Thyroid gland (tissue), 4 donors: ENCODE measurements around the gene GALNT17. TPM values are rescaled to one million over a fixed set of nuclear protein-coding genes. Genes with fewer than 3 reads are reported as not detected.

ENCODE experiments used
- DNase-seq, 2 donors: peaks; one replicate each; pipeline ENCODE4 v3.0.0-alpha.2; 2019
- H3K27ac ChIP-seq, 3 donors: fragments of 200-600 bp; sonication (generic); 1 replicate in 2 of 3; 2 replicates in 1 of 3; pipeline ENCODE4 v1.5.1; 2016 to 2019; ENCODE audit warnings: mild to moderate bottlenecking in 1 of 3, moderate library complexity in 1 of 3
- H3K27me3 ChIP-seq: fragments of 200-600 bp; sonication (generic); one replicate; pipeline ENCODE4 v1.5.1; 2019
- H3K36me3 ChIP-seq, 2 donors: fragments of 200-600 bp; sonication (generic); one replicate each; pipeline ENCODE4 v1.5.1; 2016 to 2019
- H3K4me1 ChIP-seq, 2 donors: fragments of 200-600 bp; sonication (generic); one replicate each; pipeline ENCODE4 v1.5.1; 2017 to 2019
- H3K4me3 ChIP-seq, 3 donors: fragments of 200-600 bp; sonication (generic); replicated peaks in 1 of 3; 1 replicate in 2 of 3; 2 replicates in 1 of 3; pipeline ENCODE4 v1.5.1; 2016; ENCODE audit warnings: mild to moderate bottlenecking in 1 of 3
- H3K9me3 ChIP-seq: fragments of 200-600 bp; sonication (generic); one replicate; pipeline ENCODE4 v1.5.1; 2017
- CTCF ChIP-seq, 6 experiments: fragments of 200-600 bp in 3 of 6; fragments of 450-650 bp in 3 of 6; sonication (generic) in 3 of 6; IDR thresholded peaks; one replicate each; pipeline ENCODE4 v1.5.1; 2016 to 2019; ENCODE audit warnings: antibody characterized with exemption in 6 of 6, mild to moderate bottlenecking in 2 of 6, inconsistent platforms in 1 of 6, moderate library complexity in 1 of 6
- POLR2A ChIP-seq, 2 donors: fragments of 450-650 bp; IDR thresholded peaks; one replicate each; pipeline ENCODE4 v1.6.1; 2017; ENCODE audit warnings: antibody characterized with exemption in 2 of 2, mild to moderate bottlenecking in 2 of 2, moderate library complexity in 1 of 2
- WGBS, 2 donors: methylation state at CpG; one replicate each; pipeline ENCODE4 v1.1.5; 2017; 5-methylcytosine and 5-hydroxymethylcytosine counted together
- intact Hi-C: fragments of 100-400 bp; cut with DNase I; formaldehyde crosslinking; loops from one replicate; pipeline ENCODE4 v1.15.1; 2023
- total RNA-seq, 4 donors: library from RNA; depleted of rRNA; stranded (reverse); fragments of >200 nt; gene quantifications; one replicate each; pipeline ENCODE4 v1.2.3, GENCODE V29; 2016

The GALNT17 gene
- total RNA-seq, 4 donors from 2014 or later, result 5.8 to 63.8 (median 37.1) TPM

GRCh38 chr7:71312755-71313490 is 181.0 kb downstream of the GALNT17 start:
- 93 to 94% methylated on average over 3 of the region's 3 CpGs for WGBS, 2 donors
- no peak overlapping the region for H3K27ac ChIP-seq
- no peaks in the 10 kb centered on the region for H3K9me3 ChIP-seq
- DNase-seq, result no peak
- intact Hi-C loops, result no loop called here
- H3K27me3 ChIP-seq, result no peaks in the 10 kb centered on the region
- peaks cover 4 to 5% of the 10 kb centered on the region in 2 donors for H3K4me1 ChIP-seq
- H3K36me3 ChIP-seq, result no peaks in the 10 kb centered on the region
- no peak overlapping the region for H3K4me3 ChIP-seq
- TF ChIP-seq CTCF (IDR thresholded peaks at IDR 0.05), result no peak
- TF ChIP-seq POLR2A (IDR thresholded peaks at IDR 0.05), result no peak

- DNase-seq, result no peak
- TF ChIP-seq POLR2A (IDR thresholded peaks at IDR 0.05) (no peak), CTCF (IDR thresholded peaks at IDR 0.05) (no peak)
- no peaks in the 10 kb centered on the region for H3K9me3 ChIP-seq
- no peak overlapping the region for H3K27ac ChIP-seq
- no peaks in the 10 kb centered on the region for H3K27me3 ChIP-seq
- H3K4me1 ChIP-seq, result no peaks in the 10 kb centered on the region
- no peak overlapping the region for H3K4me3 ChIP-seq
- H3K36me3 ChIP-seq, result no peaks in the 10 kb centered on the region
- WGBS, 2 donors, result 60 to 61% methylated on average over 3 of the region's 3 CpGs
- intact Hi-C loops, result no loop called here
Measured at GRCh38 chr7:71313553-71313952, 181.6 kb downstream of the GALNT17 start.

- no peaks in the 10 kb centered on the region for H3K4me1 ChIP-seq
- no peaks in the 10 kb centered on the region for H3K36me3 ChIP-seq
- intact Hi-C loops, result no loop called here
- WGBS, 2 donors, result 84 to 86% methylated on average over 2 of the region's 2 CpGs
- no peaks in the 10 kb centered on the region for H3K9me3 ChIP-seq
- no peak overlapping the region for H3K27ac ChIP-seq
- no peak overlapping the region for H3K4me3 ChIP-seq
- H3K27me3 ChIP-seq, result no peaks in the 10 kb centered on the region
- no peak for DNase-seq
- TF ChIP-seq CTCF (IDR thresholded peaks at IDR 0.05) (no peak), POLR2A (IDR thresholded peaks at IDR 0.05) (no peak)
Measured at GRCh38 chr7:71320916-71321315, 189.0 kb downstream of the GALNT17 start.

GRCh38 chr7:71322201-71322600 is 190.3 kb downstream of the GALNT17 start:
- Histone ChIP-seq H3K27ac (no peak overlapping the region), H3K4me3 (no peak overlapping the region), H3K9me3 (no peaks in the 10 kb centered on the region), H3K4me1 (no peaks in the 10 kb centered on the region), H3K36me3 (no peaks in the 10 kb centered on the region), H3K27me3 (no peaks in the 10 kb centered on the region)
- DNase-seq, result no peak
- no peak for TF ChIP-seq CTCF (IDR thresholded peaks at IDR 0.05)
- TF ChIP-seq POLR2A (IDR thresholded peaks at IDR 0.05), result no peak
- 87 to 93% methylated on average over 6 of the region's 6 CpGs for WGBS, 2 donors
- intact Hi-C loops, result no loop called here

- Histone ChIP-seq H3K27ac (no peak overlapping the region), H3K27me3 (no peaks in the 10 kb centered on the region), H3K4me1 (peaks cover 0 to 5% of the 10 kb centered on the region in 2 donors), H3K4me3 (no peak overlapping the region), H3K9me3 (no peaks in the 10 kb centered on the region), H3K36me3 (no peaks in the 10 kb centered on the region)
- 85 to 87% methylated on average over 6 of the region's 6 CpGs for WGBS, 2 donors
- DNase-seq, result no peak
- intact Hi-C loops, result no loop called here
- TF ChIP-seq CTCF (IDR thresholded peaks at IDR 0.05), result no peak
- no peak for TF ChIP-seq POLR2A (IDR thresholded peaks at IDR 0.05)
Measured at GRCh38 chr7:71323726-71324125, 191.8 kb downstream of the GALNT17 start.
